GM12873 (cell line): Measurements from ENCODE around the gene ACOT7.

Experiments used
- CTCF ChIP-seq: IDR thresholded peaks from 2 replicates; pipeline ENCODE4 v1.5.1; 2012; ENCODE audit warnings: low read depth, mild to moderate bottlenecking, moderate library complexity, low read length, control low read depth; ENCODE audit not compliant: insufficient read depth; ENCODE audit errors: missing control alignments

The ACOT7 gene

GRCh38 chr1:6435129-6435528 is 41.6 kb upstream of the ACOT7 start:
- TF ChIP-seq CTCF: no peak

GRCh38 chr1:6434186-6434585 is 40.6 kb upstream of the ACOT7 start:
- no peak for TF ChIP-seq CTCF

GRCh38 chr1:6427441-6428390 is 34.1 kb upstream of the ACOT7 start:
- TF ChIP-seq CTCF: no peak

- TF ChIP-seq CTCF: no peak
Observed at GRCh38 chr1:6426972-6427350, 33.4 kb upstream of the ACOT7 start.

GRCh38 chr1:6426277-6426971 is 32.9 kb upstream of the ACOT7 start:
- no peak for TF ChIP-seq CTCF

GRCh38 chr1:6425658-6426057 is 32.1 kb upstream of the ACOT7 start:
- TF ChIP-seq CTCF: no peak

- no peak for TF ChIP-seq CTCF
Observed at GRCh38 chr1:6424619-6425593, 31.3 kb upstream of the ACOT7 start, which contains the start of gene ESPN. Gene ESPN (plus strand): TSS chr1:6424776. CDS start chr1:6424956, 180 bp downstream.
